ENCODE measurements around the gene VSX2. TPM values are rescaled to one million over a fixed set of nuclear protein-coding genes. Genes with fewer than 3 reads are reported as not detected.

Gene VSX2
- polyA plus RNA-seq, 1 of the 3 experiments (the other 2 are of a cell fraction) = not detected

DNA sequence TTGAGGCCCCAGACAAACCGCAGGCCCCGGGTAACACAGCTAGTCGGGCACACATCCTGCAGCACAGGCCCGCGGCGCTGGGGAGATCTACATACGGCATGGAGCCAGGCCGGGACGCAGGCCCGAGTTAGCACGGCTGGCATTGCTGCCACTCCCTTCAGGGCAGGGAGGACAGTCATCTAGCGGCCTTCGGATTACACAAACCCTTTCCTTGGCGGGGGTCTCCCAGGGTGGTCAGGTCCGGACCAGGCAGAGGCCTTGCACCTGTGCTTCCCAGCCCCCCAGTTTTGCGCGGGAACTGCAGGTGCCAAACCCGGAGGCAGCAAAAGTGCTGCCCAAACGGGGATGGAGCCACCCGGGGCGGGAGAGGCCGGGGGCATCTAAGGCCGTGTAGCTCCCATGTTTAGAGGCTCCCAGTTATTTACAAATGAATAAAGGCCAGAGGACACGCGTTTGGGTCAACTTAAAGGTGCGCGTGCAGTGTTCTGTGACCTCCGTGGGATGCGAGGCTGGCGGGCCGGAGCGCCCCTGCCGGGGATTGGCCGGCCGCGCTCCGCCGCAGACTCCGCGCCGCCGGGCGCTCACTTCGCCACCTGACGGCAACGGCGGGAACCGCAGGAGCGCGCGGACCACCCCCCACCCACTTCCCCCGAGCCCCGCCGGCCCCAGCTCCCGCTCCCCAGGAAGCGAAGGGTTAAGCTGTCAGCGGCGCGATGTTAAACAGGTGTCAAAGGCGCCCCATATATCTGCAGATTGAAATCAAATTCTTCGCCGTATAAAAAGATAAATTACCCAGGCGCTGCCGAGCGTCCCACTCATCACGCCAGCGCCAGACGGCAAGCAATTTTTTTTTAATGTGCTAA, 18.1 kb downstream of the VSX2 start (continued):
- TF ChIP-seq, protein P1, sequence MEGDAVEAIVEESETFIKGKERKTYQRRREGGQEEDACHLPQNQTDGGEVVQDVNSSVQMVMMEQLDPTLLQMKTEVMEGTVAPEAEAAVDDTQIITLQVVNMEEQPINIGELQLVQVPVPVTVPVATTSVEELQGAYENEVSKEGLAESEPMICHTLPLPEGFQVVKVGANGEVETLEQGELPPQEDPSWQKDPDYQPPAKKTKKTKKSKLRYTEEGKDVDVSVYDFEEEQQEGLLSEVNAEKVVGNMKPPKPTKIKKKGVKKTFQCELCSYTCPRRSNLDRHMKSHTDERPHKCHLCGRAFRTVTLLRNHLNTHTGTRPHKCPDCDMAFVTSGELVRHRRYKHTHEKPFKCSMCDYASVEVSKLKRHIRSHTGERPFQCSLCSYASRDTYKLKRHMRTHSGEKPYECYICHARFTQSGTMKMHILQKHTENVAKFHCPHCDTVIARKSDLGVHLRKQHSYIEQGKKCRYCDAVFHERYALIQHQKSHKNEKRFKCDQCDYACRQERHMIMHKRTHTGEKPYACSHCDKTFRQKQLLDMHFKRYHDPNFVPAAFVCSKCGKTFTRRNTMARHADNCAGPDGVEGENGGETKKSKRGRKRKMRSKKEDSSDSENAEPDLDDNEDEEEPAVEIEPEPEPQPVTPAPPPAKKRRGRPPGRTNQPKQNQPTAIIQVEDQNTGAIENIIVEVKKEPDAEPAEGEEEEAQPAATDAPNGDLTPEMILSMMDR (IDR thresholded peaks at IDR 0.05) = peak; percentile 83
- TF ChIP-seq POLR2AphosphoS5 (IDR thresholded peaks at IDR 0.05; ENCODE audit: low read depth, low read length) (no peak), GATA2 (CRISPR knock-in tag; IDR thresholded peaks at IDR 0.05) (peak; percentile 87), RAD21 (IDR thresholded peaks at IDR 0.05; ENCODE audit: low read length) (peak; percentile 40)
- TF ChIP-seq, protein P2, sequence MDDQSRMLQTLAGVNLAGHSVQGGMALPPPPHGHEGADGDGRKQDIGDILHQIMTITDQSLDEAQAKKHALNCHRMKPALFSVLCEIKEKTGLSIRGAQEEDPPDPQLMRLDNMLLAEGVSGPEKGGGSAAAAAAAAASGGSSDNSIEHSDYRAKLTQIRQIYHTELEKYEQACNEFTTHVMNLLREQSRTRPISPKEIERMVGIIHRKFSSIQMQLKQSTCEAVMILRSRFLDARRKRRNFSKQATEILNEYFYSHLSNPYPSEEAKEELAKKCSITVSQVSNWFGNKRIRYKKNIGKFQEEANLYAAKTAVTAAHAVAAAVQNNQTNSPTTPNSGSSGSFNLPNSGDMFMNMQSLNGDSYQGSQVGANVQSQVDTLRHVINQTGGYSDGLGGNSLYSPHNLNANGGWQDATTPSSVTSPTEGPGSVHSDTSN (IDR thresholded peaks at IDR 0.05) = no peak
- TF ChIP-seq, protein P3, sequence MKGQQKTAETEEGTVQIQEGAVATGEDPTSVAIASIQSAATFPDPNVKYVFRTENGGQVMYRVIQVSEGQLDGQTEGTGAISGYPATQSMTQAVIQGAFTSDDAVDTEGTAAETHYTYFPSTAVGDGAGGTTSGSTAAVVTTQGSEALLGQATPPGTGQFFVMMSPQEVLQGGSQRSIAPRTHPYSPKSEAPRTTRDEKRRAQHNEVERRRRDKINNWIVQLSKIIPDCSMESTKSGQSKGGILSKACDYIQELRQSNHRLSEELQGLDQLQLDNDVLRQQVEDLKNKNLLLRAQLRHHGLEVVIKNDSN (IDR thresholded peaks at IDR 0.05; ENCODE audit: borderline replicate concordance, low read depth) = no peak

DNA sequence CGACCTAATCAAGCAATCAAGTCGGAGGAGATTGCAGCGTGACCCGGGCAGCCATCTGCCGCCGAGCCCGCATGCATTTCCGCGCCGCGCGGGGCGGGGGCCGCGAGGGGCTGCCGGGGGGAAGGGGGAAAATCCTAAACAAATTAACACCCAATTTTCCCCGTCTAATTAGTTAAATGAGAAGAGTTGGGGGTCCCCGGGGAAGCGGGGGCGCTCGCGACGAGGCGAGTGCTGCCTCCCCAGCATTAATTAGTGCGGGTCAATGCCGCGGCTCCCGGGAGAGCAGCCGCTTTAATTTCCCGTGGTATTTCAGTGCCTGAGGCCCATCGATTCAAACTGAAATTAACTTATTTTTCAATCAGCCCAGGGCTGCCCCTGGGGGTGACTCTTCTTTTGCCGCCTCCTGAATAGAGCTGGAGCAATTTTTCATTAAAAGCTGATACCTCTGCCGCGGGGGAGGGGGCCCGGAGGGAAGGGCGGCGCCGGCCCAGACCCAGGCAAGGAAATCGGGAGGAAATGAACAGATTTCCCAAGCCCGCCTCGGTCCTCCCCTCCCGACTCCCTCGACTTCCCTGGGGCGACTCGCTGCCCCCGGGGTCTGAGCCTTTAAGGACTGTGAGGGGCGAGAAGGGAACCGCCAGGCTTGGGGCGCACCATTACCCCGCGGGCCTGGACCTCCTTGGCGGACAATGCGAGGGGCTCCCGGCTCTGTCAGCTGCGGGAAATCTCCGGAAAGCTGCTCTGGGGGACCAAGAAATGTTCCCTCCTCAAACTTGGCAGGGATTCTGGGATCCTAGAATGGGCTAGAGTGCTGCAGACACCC, 18.9 kb downstream of the VSX2 start:
- peak overlapping the region; percentile 94 for H2AFZ ChIP-seq (ENCODE audit: low read depth)
- TF ChIP-seq SMC3 (IDR thresholded peaks at IDR 0.05; ENCODE audit: low read depth, low read length) (no peak), EZH2phosphoT487 (IDR thresholded peaks at IDR 0.05; ENCODE audit: borderline replicate concordance, low read depth) (no peak), NRF1 (IDR thresholded peaks at IDR 0.05; ENCODE audit: low read depth, low read length) (no peak), FOXM1 (IDR thresholded peaks at IDR 0.05; ENCODE audit: low read depth) (no peak), SIN3A (IDR thresholded peaks at IDR 0.05; ENCODE audit: borderline replicate concordance, low read depth, low read length) (no peak), TEAD4 (IDR thresholded peaks at IDR 0.05; ENCODE audit: borderline replicate concordance, insufficient read depth) (no peak), EP300 (IDR thresholded peaks at IDR 0.05; ENCODE audit: borderline replicate concordance in 1 of 2, low read depth in 1 of 2, low read length in 1 of 2) (no peak), ELF1 (IDR thresholded peaks at IDR 0.05) (no peak), MXI1 (IDR thresholded peaks at IDR 0.05; ENCODE audit: low read depth, low read length) (no peak), RXRA (IDR thresholded peaks at IDR 0.05; ENCODE audit: borderline replicate concordance, low read depth) (no peak), GATA2 (CRISPR knock-in tag; IDR thresholded peaks at IDR 0.05) (no peak), GABPA (IDR thresholded peaks at IDR 0.05; ENCODE audit: low read depth) (no peak)
- TF ChIP-seq, protein P4, sequence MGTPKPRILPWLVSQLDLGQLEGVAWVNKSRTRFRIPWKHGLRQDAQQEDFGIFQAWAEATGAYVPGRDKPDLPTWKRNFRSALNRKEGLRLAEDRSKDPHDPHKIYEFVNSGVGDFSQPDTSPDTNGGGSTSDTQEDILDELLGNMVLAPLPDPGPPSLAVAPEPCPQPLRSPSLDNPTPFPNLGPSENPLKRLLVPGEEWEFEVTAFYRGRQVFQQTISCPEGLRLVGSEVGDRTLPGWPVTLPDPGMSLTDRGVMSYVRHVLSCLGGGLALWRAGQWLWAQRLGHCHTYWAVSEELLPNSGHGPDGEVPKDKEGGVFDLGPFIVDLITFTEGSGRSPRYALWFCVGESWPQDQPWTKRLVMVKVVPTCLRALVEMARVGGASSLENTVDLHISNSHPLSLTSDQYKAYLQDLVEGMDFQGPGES (IDR thresholded peaks at IDR 0.05; ENCODE audit: low read depth, low read length) = no peak
- TF ChIP-seq, protein P5, sequence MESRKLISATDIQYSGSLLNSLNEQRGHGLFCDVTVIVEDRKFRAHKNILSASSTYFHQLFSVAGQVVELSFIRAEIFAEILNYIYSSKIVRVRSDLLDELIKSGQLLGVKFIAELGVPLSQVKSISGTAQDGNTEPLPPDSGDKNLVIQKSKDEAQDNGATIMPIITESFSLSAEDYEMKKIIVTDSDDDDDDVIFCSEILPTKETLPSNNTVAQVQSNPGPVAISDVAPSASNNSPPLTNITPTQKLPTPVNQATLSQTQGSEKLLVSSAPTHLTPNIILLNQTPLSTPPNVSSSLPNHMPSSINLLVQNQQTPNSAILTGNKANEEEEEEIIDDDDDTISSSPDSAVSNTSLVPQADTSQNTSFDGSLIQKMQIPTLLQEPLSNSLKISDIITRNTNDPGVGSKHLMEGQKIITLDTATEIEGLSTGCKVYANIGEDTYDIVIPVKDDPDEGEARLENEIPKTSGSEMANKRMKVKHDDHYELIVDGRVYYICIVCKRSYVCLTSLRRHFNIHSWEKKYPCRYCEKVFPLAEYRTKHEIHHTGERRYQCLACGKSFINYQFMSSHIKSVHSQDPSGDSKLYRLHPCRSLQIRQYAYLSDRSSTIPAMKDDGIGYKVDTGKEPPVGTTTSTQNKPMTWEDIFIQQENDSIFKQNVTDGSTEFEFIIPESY (IDR thresholded peaks at IDR 0.05; ENCODE audit: borderline replicate concordance, low read depth) = no peak
- TF ChIP-seq, protein P2 (IDR thresholded peaks at IDR 0.05) = no peak
- H3K27me3 ChIP-seq (ENCODE audit: insufficient read depth) = peaks cover 47% of the 10 kb centered on the region
- H3K9me2 ChIP-seq = no peaks in the 10 kb centered on the region
- no peaks in the 10 kb centered on the region for H3K9me3 ChIP-seq
- peak overlapping the region; percentile 99 for H3K4me2 ChIP-seq
- WGBS (ENCODE audit: low lambda C conversion rate) = 15% methylated on average over 31 of the region's 56 CpGs
- peaks cover 0 to 16% of the 10 kb centered on the region in 2 experiments; a peak in 1 of 4 replicates for H3K4me1 ChIP-seq (ENCODE audit: control insufficient read depth in 1 of 2, insufficient read depth in 2 of 2, low read depth in 1 of 2, low read length in 1 of 2)
- peak overlapping the region; percentile 23; the same call in 1 of the 2 replicates for H3K9ac ChIP-seq
- peak overlapping the region; percentile 45 to 81 for H3K4me3 ChIP-seq (ENCODE audit: low read depth in 2 of 2, low read length in 1 of 2)
- no peak overlapping the region for H3K27ac ChIP-seq (ENCODE audit: low read depth in 2 of 2, low read length in 1 of 2)
- ChIA-PET CTCF (interaction anchor here (1.0 to 4.0 kb wide), 28 partner anchors 7 to 221 kb away, joined by 3 to 35 read pairs (median 8); partner anchors contain the start of genes ABCD4 and VSX2), POLR2A (interaction anchor here (0.8 kb wide), 1 partner anchor 45 kb away, joined by 3 read pairs; the partner anchor contains the start of gene ABCD4)
- DNase-seq = peak; percentile 58
- no peaks in the 10 kb centered on the region for H3F3A ChIP-seq (replicated peaks; ENCODE audit: insufficient read depth)
- no peaks in the 10 kb centered on the region for H3K79me2 ChIP-seq (ENCODE audit: insufficient read depth)
- H3K36me3 ChIP-seq (replicated peaks in 1 of 2; ENCODE audit: control insufficient read depth in 1 of 2, insufficient read depth in 2 of 2, low read length in 1 of 2) = no peaks in the 10 kb centered on the region
- no peaks in the 10 kb centered on the region for H4K20me1 ChIP-seq (ENCODE audit: insufficient read depth)

All from SK-N-SH (cell line).